Left hindlimb (tissue), 1 donor: ENCODE measurements around the gene PTPRB.

Source experiments
- DNase-seq: peaks from one replicate; pipeline ENCODE4 v3.0.0-alpha.2; 2018

Gene PTPRB

DNA sequence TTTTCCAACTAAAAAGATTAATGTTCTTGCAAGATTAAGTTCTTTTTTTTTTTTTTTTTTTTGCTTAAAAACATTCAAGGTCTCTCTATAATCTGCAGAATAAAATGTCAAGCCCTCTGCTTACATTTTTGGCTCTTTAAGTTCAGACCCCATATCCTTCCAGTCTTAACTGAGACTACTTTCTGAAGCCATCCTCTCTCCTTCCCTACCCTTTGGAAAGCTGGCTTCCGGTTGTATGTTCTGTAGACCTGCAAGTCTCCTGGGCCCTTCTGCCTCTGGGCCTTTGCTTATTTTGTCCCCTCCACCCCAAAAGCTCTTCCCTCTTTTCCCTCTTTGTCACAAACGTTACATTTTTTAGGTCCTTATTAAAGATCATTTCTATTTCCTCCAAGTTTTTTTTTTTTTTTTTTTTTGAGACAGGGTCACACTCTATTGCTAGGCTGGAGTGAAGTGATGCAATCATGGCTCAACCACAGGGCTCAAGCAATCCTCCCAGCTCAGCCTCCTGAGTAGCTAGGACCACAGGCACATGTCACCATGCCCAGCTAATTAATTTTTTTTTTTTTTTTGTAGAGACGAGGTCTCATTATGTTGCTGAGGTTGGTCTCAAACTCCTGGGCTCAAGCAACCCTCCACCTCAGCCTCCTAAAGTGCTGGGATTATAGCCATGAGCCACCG, 46.5 kb downstream of the PTPRB start:
- no peak for DNase-seq

DNA sequence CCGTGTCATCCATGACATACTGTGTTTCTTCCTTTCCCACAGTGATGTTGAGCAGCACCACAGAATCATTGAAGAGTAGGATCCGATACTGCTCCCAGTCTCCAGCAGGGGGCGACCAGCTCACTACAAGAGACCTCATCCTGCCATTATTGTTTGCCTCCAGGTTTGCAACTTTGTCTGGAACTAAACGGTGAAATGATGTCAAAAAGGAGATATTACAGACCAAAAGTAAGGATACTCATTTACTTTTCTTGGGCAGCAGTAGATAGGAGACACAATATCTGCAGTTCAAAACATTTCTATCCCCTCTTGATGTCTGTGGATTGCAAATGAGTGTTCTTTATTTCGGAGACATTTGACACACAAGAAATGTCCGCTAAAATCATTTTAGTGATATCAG, 47.2 kb downstream of the PTPRB start:
- DNase-seq = peak; percentile 60

DNA sequence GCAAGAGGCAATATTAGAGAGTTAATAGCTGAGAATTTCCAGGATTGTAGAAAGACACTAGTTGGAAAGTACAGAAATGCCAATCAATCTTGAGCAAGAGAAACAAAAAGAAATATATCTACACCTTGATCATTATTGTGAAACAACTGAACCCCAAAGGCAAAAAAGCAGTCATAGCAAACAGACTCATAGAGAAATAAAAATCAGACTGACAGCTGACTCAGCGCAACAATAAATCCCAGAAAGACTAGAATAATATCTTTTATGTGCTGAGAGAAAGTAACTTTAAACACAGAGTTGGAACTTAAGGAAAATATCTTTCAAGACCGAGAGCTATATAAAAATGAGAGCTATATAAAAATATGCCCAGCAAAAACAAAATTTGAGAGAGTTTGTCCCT, 52.9 kb downstream of the PTPRB start:
- DNase-seq = no peak

DNA sequence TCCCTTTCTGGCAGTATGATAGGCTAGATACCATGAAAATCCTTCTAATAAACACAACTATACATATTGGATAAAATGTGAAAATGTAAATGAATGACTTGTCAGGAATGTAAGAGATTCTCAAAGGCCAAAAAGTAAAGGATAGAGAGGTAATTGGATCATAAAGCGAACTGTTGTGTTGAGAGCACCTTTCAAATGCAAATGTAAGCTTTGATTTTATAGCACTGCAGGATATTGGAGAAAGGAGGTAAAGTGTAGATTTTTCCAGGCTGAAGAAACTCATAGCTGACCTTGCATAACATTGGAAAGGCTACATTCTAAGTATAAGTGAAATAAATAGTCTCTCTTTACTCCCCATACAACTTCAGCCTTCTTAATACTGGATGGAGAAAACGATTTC, 54.0 kb downstream of the PTPRB start:
- no peak for DNase-seq

DNA sequence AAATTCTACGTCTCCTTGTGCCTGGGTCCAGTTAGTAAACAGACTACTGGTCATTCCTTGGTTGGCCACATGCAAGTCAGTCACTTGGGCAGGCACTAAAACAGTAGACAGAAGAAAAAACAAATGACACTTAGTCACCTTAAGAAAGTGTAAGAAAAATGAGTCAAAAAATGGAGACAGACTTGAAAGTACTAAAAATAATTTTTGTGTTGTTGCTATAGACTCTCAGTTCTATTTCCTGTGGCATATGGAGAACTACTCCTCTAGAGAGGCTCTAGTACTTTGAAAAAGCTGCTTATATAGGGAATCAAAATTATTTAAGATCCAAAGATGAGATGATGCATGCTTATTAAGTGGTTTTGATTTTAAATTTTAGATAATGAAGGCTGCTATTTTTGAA, 56.0 kb downstream of the PTPRB start:
- no peak for DNase-seq

DNA sequence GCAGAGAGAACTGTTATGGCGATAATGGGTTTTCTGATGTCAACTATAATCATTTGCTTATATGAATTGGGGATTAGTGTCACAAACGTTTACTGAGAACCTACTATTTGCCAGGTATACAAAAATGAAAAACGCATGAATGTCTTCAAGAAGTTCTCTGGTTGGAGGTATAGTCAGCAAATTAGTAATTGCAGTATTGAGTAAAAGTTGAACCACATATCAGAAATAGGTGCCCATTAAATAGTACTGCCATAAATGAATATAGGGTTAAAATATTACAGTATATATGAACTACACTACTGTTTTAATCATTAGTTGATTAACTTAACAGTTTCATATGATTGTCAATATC, 60.0 kb downstream of the PTPRB start:
- no peak for DNase-seq

DNA sequence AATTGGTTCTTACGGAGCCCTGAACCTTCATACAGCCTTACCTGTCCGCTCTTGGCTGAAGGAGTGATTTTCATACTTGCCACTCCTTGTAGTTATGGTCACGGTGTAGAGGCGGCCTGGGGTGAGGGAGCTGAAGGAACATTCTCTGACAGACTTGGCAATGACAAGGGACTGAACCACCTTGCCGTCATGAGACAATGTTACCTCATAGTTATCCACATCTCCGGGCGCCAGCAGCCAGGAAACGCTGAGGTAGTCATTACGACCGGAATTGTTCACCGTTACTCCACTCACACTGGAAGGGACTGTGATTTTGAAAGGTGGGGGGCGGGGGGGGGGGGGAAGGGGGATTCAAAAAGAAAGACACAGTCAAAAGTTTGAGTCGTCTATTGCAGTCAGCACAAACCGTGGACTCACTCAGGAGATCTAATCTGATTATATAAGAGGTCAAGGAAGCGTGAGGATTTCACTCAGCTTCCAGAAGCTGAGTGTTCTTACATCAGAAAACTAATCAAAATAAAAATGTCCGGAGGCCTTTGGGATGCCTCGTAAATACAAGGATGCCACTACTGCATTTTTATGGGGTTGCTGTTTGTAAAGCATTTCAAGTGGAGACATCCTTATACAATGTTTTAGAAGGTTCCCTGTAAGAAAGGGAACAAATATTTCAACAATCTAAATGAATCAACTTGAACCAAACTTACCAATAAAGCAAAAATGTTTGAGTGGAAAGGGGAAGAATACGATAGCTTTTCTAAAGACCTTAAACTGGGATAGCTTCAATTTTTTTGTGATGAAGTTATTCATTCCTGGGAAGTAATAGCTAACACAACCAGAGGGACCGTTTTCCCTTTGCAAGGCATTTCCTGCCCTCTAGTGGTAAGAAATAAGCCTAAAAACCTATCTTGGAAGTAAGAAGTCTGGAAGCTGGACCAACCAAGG, 60.6 kb downstream of the PTPRB start:
- DNase-seq = no peak

DNA sequence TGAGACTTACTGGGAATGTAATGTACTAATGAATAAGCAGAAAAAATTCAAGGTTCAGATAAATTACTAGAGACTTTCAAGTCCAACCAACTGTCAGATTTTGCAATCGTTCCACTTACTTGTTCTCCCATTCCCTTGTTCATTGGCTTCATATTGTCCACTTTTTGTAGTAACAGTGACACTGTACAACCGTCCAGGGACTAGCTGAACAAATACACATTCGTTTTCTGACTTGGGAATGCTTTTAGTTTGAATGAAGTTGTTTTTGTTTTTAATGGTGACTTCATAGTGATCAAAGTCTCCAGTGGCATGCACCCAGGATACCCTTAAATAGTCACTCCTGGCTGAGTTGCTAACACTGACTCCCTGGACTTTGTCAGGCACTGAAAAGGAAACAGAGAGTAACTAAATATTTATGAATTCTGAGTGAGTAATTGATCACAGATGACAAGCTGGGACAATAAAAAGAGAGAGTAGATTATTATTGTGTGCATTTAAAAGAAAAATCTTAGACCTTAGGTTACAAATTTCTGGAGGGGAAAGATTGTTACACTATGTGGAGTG, 65.4 kb downstream of the PTPRB start:
- DNase-seq = no peak

DNA sequence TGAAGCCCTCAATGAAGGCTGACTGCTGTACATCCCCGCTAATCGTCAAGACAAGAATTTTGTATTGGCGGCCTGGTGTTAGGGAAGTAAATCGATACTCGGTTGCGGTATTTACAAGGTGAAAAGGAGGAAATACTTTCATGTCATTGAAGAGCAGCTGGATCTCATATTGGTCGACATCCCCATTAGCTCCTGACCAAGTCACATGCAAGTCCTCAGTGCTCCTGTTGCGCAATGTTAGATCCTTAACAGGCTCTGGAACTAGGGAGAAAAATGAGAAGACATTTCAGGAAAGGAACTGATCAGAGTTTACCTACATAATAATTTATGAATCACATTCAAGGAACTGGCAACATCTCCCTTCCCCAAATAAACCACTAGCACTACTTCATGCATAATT, 66.2 kb downstream of the PTPRB start:
- DNase-seq = no peak

DNA sequence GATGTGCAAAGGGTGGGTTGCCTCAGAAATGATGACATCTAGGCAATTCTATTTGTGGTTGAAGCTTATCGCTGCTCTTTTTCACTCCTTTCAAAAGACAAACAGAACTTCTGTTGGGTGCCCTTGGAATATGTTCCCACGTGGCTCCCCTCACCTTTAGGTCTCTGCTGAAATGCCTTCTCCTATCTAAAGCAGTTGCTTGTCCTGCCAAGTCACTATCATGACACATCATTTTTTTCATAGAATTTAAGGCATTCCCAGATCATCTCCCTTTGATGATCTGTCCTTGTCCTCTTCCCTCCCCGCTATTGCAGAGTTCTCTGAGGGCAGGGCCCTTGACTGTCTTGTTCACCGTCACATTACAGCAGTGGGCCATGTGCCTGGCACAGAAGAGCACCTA, 75.7 kb downstream of the PTPRB start:
- no peak for DNase-seq

DNA sequence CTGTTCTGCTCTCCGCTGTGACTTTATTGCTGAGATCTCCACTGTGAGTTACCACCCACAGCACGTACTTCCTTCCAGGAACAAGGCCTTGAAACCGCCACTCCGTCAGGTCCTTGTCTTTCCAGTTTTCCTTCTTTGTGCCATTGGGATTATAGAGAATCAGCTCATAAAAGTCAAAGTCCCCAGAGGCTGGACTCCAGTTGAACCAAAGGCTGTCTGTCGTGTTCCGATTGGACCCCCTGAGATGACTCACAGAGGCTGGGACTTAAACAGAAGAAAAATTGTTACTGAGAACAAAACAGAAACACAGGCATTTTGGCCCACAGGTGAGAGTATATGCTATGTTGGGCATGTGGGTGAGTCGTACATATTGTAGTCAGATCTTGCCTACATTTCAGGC, 76.6 kb downstream of the PTPRB start:
- no peak for DNase-seq

DNA sequence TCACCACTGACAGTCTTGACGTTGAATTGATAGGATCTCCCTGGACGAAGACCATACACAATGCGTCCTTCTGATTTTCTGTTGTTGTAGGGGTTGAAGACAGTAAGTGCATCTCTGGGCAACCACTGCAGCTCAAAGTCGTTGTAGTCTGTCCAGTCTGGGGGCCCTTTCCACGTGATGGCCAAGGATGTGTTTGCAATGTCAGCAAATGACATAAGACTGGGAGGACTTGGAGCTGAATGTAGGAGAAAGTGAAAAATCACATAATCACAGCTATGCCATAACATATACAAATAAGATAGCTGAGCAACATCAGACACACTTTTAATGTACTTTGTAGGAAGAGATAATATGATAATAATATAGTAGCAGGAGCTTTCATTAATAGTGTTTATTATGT, 77.8 kb downstream of the PTPRB start:
- DNase-seq = no peak

DNA sequence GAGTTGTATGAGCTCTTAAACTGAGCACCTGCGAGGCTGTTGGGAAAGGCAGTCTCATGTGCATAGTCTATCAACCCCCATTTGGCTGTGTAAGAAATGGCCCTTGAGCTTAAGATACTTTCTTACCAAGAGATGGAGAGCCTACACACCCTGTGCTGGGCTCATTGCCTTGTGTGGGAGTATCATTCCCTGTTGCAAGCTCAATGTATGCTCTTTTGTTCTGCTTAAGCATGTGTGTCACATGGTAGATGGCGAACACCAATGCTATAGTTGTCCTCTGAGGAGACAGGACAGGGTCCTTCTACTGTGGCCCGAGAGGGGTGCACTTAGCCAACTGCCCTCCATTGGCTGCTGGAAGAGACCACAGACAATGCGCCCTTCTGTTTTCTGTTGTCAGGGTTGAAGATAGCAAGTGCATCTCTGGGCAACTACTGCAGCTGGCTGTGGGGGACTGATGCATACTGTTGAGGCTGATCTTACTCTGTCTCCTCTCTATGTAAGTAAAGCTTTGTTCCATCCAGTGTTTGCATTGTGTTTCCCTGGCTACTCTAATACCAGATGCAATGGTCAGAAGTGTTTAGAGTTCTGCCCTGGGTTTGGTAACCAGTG, 79.5 kb downstream of the PTPRB start:
- DNase-seq = no peak

DNA sequence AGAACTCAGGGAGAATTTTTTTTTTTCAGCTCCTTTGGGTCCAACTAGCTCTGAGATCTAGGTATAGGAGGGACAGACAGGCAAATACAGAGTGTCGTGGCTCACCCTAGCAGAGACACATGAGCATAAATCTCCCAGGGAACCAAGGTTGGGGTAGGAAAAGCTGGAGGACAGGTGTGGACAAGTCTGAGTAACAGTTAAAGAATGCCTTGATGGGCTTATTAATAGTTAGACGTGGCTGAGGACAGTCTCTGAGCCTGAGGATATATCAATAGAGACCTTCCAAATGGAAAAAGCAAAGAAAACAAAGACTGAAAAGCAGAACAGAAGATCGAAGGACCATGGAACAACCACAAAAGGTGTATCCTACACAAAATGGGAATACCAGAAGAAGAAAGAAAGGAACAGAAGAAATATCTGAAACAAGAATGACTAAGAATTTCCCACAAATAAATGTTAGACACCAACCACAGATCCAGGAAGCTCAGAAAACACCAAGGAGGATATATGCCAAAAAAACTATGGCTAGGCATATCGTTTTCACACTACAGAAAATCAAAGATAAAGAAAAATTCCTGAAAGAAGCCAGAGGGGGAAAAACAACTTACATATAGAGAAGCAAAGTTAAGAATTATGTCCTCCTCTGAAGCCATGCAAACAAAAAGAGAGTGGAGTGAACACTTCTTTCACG, 80.9 kb downstream of the PTPRB start:
- DNase-seq = no peak

DNA sequence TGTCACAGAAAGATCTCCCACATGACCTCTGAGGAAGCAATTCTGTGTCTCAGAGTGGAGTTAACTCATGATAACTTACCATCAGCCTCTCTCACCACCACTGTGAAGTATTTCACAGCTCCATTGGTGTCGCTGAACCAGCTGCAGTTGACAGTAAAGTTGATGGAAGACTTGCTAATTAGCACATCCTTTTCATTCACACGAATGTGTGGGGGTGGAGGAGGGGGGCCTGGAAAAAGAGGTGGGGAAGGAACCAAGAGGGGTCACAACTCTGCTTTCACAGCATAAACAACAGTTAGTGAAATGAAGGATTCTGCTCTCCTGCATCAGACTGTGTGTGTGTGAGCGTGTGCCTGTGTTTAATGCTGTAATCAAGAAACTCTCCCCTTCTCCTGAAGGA, 82.1 kb downstream of the PTPRB start:
- DNase-seq = no peak

DNA sequence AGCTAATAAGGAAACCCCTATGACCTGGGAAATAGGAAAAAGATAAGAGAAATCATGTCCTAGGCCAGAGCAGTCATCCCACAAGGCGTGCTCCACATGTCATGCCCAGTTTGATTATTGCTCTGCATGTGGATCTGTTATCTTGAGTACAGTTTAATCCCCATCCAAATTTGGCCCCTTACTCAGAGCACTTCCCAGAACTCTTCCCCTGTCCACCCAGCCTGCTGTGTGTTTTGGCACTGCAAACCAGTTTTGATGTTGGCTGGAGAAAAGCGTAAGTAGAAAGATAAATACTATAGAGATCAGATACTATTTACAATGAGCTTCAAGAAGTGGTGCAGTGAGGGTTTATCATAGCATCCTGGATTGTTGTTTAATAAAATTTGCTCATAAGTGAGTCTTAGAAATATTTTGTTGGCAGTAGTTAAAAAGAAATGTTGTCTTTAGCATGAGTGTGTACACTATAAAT, 83.8 kb downstream of the PTPRB start:
- DNase-seq = no peak

DNA sequence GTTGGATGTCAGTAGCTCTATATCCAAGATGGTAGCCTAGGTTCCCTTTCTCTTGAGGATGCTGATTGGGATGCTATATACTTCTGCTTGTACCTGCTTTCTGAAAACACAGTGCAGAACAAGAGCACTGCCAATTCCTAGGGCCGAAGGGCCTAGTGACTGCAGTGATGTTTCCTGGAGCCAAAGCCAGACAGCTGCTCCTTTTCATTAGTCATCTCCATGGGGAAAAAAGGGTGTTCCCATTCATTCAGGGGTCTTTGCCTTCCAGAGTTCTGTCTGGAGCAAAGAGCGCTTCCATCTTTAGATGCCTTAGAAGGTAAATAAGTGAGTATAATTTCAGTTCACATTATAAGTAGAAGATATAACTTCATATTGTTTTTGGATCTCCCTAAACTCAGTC, 85.5 kb downstream of the PTPRB start:
- DNase-seq = no peak

DNA sequence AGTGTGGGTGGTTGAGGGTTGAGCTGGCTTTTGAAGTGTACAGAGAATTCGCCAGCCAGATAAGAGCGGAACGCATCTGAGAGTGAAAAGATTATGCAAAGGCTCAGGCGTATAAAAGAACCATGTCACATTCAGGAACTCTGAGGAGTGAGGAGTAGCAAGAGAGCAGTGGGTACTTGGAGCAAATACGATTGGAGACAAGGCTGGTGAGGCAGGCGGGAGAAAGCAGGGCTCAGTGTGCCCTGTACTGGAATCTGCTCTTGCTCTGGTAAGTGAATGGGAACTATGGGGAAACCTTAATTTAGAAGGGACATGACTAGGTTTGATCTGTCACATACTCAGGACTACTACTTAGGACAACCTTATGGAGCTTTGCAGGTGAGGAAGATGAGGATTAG, 87.0 kb downstream of the PTPRB start:
- no peak for DNase-seq

DNA sequence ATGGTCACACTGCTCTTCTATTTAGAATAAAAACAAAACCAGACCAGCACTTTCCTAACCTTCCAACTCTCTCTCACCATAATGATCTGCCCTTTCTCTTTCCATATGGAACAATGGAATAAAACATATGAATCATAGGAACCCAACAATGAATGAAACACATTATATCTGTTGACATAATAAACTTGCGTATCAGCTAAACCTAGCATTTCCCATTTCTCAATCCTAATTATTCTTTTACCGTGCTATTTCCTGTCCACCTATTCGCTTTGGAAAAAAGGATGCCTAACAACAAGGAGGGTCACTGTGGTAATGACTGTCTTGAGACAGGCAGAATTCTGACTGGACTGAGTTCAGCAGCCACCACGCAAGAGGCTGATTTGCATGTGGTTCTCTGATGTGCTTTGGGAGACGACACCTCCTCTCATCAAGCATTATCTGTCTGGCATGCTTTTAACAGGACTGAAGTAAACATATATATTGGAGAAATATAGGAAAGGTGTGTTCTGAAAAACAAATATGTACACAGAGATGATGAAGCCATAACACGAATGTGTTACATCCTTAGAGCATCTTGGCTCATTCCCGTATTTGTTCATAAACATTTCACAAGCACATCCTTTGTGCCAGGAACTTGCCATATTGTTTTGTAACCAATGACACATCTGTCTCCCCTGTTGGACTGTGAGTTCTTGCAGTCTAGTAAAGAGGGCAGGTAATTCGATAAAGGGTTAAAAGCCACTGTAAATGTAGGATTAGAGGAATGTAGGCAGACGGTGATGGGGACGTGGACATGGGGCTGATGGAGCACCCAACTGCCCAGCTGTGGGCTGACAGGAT, 87.7 kb downstream of the PTPRB start:
- no peak for DNase-seq

DNA sequence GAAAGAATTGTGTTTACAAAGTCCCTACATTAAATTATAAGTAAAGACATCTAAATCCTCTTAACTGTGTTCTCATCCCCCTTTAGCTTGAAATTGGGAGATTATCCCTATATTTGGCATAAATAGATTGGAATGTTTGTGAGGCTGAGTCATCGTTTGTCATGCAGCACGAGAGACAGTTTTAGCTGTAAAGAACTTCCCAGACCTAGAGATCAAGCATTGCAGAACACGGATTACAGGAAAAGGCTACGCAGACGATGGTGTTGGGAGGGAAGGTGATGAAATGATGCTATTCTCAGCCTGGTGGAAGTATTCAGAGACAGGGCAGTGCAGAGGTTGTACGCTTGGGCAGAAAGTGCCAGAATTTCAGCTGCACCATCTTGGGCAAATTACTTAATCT, 93.8 kb downstream of the PTPRB start:
- no peak for DNase-seq

DNA sequence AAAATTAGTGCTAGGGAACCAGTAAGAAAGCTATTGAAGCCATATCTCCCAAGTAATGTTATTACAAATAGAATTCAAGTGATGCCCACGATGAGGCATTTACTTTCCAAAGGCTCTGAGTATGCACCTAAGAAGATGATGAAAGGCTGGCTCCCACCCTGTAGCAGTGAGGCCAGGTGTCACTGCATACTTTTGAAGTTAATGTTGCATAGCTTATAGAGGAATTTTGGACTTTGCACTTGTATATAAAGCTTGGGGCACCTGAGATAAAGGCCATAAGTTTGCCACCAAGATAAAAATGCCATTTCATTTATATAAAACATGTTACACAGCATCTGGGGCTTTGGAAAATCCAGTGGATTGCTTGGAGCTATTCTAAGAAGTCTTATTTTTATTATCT, 96.2 kb downstream of the PTPRB start:
- no peak for DNase-seq

DNA sequence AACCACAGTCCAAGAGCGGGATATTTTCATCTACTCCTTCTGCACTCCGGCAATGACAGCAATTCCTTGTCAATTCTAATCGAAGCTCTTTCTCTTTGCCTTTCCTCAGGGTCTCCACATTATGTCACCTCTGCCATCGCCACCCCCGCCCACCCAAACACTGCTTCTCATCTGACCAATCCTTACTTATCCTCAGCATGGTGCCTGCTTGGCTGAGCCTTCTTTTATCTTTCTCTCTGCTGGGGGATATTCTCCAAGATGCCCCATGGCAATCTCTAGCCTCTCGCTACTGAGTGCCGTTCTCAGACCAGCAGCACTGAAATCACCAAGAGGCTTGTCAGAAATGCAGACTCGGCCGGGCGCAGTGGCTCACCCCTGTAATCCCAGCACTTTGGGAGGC, 100.6 kb downstream of the PTPRB start:
- no peak for DNase-seq
